SK-N-SH treated with all-trans-retinoic acid at 6 μM for 48 hours (cell line): Measurements from ENCODE around the gene ULK3.

Experiments used
- ATAC-seq: fragments of 200-7000 bp; cut with Tn5 transposase; 3 replicates; pipeline ENCODE4 v1.9.1; 2020; ENCODE audit warnings: mild to moderate bottlenecking, moderate library complexity
- BACH2 ChIP-seq: fragments of 250-450 bp; sonication (Bioruptor Pico); IDR thresholded peaks from 2 replicates; pipeline ENCODE4 v1.9.0; 2021; ENCODE audit warnings: mild to moderate bottlenecking, borderline replicate concordance
- CSDC2 ChIP-seq: fragments of 250-450 bp; sonication (Bioruptor Pico); IDR thresholded peaks from 2 replicates; pipeline ENCODE4 v1.5.0; 2020; ENCODE audit warnings: mild to moderate bottlenecking, moderate library complexity
- ESRRG ChIP-seq: fragments of 250-450 bp; sonication (Bioruptor Pico); IDR thresholded peaks from 2 replicates; pipeline ENCODE4 v1.6.1; 2021; ENCODE audit warnings: mild to moderate bottlenecking
- GLIS3 ChIP-seq: fragments of 250-450 bp; sonication (Bioruptor Pico); IDR thresholded peaks from 2 replicates; pipeline ENCODE4 v1.5.0; 2020; ENCODE audit warnings: mild to moderate bottlenecking, moderate library complexity
- ISL1 ChIP-seq: fragments of 250-450 bp; sonication (Bioruptor Pico); IDR thresholded peaks from 2 replicates; pipeline ENCODE4 v2.1.2; 2022; ENCODE audit warnings: mild to moderate bottlenecking, moderate library complexity
- PPARA ChIP-seq: fragments of 250-450 bp; sonication (Bioruptor Pico); IDR thresholded peaks from 2 replicates; pipeline ENCODE4 v1.5.0; 2020; ENCODE audit warnings: mild to moderate bottlenecking, borderline replicate concordance
- SNAI2 ChIP-seq: fragments of 250-450 bp; sonication (Bioruptor Pico); IDR thresholded peaks from 2 replicates; pipeline ENCODE4 v1.5.0; 2020; ENCODE audit warnings: mild to moderate bottlenecking, moderate library complexity
- TCF4 ChIP-seq: fragments of 250-450 bp; sonication (Bioruptor Pico); IDR thresholded peaks from 2 replicates; pipeline ENCODE4 v1.8.0; 2021; ENCODE audit warnings: mild to moderate bottlenecking, moderate library complexity, borderline replicate concordance
- TOX ChIP-seq: fragments of 250-450 bp; sonication (Bioruptor Pico); IDR thresholded peaks from 2 replicates; pipeline ENCODE4 v1.8.0; 2021; ENCODE audit warnings: mild to moderate bottlenecking, moderate library complexity, borderline replicate concordance
- ZC3H10 ChIP-seq: fragments of 250-450 bp; sonication (Bioruptor Pico); IDR thresholded peaks from 2 replicates; pipeline ENCODE4 v1.5.1; 2021; ENCODE audit warnings: mild to moderate bottlenecking, moderate library complexity
- ZFP3 ChIP-seq: fragments of 250-450 bp; sonication (Bioruptor Pico); IDR thresholded peaks from 2 replicates; pipeline ENCODE4 v1.5.0; 2020; ENCODE audit warnings: mild to moderate bottlenecking, moderate library complexity
- ZFP30 ChIP-seq: fragments of 450-650 bp; formaldehyde crosslinking; IDR thresholded peaks from 2 replicates; pipeline ENCODE4 v1.5.0; 2022; ENCODE audit warnings: mild to moderate bottlenecking, moderate library complexity
- ZNF565 ChIP-seq: fragments of 450-650 bp; formaldehyde crosslinking; conservative IDR thresholded peaks from 2 replicates; pipeline ENCODE4 v1.5.0; 2020; ENCODE audit warnings: low read depth, mild to moderate bottlenecking, moderate library complexity
- ZNF70 ChIP-seq: fragments of 450-650 bp; formaldehyde crosslinking; IDR thresholded peaks from 2 replicates; pipeline ENCODE4 v1.5.0; 2020; ENCODE audit warnings: mild to moderate bottlenecking, moderate library complexity
- ZNF8 ChIP-seq: fragments of 450-650 bp; formaldehyde crosslinking; IDR thresholded peaks from 2 replicates; pipeline ENCODE4 v1.5.0; 2020; ENCODE audit warnings: mild to moderate bottlenecking, moderate library complexity
- TF ChIP-seq, protein P1 (sequence below): fragments of 250-450 bp; sonication (Bioruptor Pico); IDR thresholded peaks from 2 replicates; pipeline ENCODE4 v1.8.0; 2021; ENCODE audit warnings: low read depth, mild to moderate bottlenecking, moderate library complexity, borderline replicate concordance
- TF ChIP-seq, protein P2 (sequence below): fragments of 250-450 bp; sonication (Bioruptor Pico); IDR thresholded peaks from 2 replicates; pipeline ENCODE4 v1.8.0; 2020; ENCODE audit warnings: mild to moderate bottlenecking, moderate library complexity, borderline replicate concordance
- TF ChIP-seq, protein P3 (sequence below): fragments of 250-450 bp; sonication (Bioruptor Pico); IDR thresholded peaks from 2 replicates; pipeline ENCODE4 v1.5.1; 2020; ENCODE audit warnings: low read depth, mild to moderate bottlenecking, moderate library complexity
- TF ChIP-seq, protein P4 (sequence below): fragments of 250-450 bp; sonication (Bioruptor Pico); IDR thresholded peaks from 2 replicates; pipeline ENCODE4 v1.5.1; 2021; ENCODE audit warnings: mild to moderate bottlenecking, moderate library complexity
- TF ChIP-seq, protein P5 (sequence below): fragments of 250-450 bp; sonication (Bioruptor Pico); IDR thresholded peaks from 2 replicates; pipeline ENCODE4 v1.5.0; 2020; ENCODE audit warnings: mild to moderate bottlenecking, moderate library complexity

Gene ULK3

DNA sequence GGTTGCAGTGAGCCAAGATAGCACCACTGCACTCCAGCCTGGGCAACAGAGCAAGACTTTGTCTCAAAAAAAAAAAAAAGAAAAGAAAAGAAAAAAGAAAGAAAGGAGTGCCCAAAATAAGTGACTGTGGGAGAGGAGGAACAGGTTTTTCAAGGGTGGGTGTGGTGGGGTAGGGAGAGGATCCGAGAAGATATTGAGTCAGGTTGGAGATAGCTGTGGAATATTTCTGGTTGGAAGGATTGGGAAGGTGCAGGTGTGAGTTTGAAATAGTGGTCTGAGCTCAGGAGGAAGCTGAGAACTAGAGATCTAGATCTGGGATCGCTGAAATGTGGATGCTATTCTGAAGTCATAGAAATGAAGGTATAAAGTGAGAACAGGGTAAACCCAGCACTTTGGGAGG is 22.4 kb upstream of the ULK3 start (continued):
- TF ChIP-seq, protein P1, sequence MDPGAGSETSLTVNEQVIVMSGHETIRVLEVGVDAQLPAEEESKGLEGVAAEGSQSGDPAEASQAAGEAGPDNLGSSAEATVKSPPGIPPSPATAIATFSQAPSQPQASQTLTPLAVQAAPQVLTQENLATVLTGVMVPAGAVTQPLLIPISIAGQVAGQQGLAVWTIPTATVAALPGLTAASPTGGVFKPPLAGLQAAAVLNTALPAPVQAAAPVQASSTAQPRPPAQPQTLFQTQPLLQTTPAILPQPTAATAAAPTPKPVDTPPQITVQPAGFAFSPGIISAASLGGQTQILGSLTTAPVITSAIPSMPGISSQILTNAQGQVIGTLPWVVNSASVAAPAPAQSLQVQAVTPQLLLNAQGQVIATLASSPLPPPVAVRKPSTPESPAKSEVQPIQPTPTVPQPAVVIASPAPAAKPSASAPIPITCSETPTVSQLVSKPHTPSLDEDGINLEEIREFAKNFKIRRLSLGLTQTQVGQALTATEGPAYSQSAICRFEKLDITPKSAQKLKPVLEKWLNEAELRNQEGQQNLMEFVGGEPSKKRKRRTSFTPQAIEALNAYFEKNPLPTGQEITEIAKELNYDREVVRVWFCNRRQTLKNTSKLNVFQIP (CRISPR knock-in tag): no peak
- no peak for TF ChIP-seq ZNF565 (CRISPR knock-in tag)

DNA sequence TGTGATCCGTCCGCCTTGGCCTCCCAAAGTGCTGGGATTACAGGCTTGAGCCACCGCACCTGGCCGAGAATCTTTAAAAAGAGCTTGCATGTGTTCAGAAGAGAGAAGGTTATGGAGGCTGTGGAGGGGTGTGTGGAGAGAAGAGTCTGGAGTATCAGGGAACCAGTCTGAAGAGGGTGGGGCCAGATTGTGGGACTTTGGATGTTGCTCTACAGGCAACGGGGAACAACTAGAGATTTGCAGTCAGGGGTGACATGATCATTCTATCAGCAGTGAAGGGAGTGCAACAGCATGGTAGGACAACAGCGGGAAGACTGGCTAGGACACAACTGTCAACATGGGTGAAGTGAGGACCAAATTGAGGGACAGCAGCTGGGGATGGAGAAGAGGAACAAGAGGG is 21.3 kb upstream of the ULK3 start:
- no peak for ATAC-seq
- TF ChIP-seq BACH2 (CRISPR knock-in tag): no peak
- no peak for TF ChIP-seq SNAI2 (CRISPR knock-in tag)
- TF ChIP-seq ZNF70 (CRISPR knock-in tag): no peak
- TF ChIP-seq ZC3H10 (CRISPR knock-in tag): no peak
- no peak for TF ChIP-seq ZNF565 (CRISPR knock-in tag)
- no peak for TF ChIP-seq CSDC2
- no peak for TF ChIP-seq PPARA
- no peak for TF ChIP-seq ZFP30 (CRISPR knock-in tag)
- TF ChIP-seq TCF4 (CRISPR knock-in tag): no peak
- no peak for TF ChIP-seq ZNF8 (CRISPR knock-in tag)
- TF ChIP-seq, protein P2, sequence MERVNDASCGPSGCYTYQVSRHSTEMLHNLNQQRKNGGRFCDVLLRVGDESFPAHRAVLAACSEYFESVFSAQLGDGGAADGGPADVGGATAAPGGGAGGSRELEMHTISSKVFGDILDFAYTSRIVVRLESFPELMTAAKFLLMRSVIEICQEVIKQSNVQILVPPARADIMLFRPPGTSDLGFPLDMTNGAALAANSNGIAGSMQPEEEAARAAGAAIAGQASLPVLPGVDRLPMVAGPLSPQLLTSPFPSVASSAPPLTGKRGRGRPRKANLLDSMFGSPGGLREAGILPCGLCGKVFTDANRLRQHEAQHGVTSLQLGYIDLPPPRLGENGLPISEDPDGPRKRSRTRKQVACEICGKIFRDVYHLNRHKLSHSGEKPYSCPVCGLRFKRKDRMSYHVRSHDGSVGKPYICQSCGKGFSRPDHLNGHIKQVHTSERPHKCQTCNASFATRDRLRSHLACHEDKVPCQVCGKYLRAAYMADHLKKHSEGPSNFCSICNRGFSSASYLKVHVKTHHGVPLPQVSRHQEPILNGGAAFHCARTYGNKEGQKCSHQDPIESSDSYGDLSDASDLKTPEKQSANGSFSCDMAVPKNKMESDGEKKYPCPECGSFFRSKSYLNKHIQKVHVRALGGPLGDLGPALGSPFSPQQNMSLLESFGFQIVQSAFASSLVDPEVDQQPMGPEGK: no peak
- TF ChIP-seq ESRRG: no peak

DNA sequence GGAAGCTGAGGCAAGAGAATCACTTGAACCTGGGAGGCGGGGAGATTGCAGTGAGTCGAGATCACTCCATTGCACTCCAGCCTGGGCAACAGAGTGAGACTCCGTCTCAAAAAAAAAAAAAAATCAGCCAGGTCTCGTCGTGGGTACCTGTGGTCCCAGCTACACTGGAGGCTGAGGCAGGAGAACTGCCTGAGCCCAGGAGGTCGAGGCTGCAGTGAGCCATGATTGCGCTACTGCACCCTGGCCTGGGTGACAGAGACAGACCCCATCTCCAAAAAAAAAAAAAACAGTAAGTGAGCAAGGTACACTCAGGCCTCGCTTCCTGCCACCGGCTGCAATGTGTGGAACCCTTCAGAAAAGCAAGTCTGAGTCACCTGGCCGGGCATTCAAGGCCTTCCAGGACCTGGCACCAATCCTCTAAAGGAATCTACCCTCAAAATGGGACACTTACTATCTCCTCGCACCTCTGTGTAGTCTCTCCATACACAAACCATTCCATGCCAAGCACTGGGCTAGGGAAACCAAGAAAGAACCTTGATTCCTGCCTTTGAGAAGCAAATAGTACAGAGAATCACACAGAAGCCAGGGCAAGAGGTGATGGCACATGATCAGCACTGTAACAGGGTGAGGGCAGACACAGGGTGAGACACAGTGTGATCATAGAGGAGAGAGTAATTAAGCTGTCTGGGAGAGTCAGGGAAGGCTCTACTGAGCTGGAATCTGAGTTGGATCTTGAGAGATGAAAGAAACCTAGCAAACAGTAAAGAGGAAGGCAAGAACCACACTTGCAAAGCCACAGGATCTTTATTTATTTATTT is 20.5 kb upstream of the ULK3 start:
- ATAC-seq: peak; percentile 49
- TF ChIP-seq, protein P3, sequence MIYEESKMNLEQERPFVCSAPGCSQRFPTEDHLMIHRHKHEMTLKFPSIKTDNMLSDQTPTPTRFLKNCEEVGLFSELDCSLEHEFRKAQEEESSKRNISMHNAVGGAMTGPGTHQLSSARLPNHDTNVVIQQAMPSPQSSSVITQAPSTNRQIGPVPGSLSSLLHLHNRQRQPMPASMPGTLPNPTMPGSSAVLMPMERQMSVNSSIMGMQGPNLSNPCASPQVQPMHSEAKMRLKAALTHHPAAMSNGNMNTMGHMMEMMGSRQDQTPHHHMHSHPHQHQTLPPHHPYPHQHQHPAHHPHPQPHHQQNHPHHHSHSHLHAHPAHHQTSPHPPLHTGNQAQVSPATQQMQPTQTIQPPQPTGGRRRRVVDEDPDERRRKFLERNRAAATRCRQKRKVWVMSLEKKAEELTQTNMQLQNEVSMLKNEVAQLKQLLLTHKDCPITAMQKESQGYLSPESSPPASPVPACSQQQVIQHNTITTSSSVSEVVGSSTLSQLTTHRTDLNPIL (CRISPR knock-in tag): no peak
- TF ChIP-seq ZNF8 (CRISPR knock-in tag) (no peak), TCF4 (CRISPR knock-in tag) (no peak), ZNF70 (CRISPR knock-in tag) (no peak), BACH2 (CRISPR knock-in tag) (no peak), ZC3H10 (CRISPR knock-in tag) (no peak), ISL1 (no peak), GLIS3 (CRISPR knock-in tag) (no peak), TOX (CRISPR knock-in tag) (no peak), ZFP3 (CRISPR knock-in tag) (no peak)
- TF ChIP-seq, protein P4, sequence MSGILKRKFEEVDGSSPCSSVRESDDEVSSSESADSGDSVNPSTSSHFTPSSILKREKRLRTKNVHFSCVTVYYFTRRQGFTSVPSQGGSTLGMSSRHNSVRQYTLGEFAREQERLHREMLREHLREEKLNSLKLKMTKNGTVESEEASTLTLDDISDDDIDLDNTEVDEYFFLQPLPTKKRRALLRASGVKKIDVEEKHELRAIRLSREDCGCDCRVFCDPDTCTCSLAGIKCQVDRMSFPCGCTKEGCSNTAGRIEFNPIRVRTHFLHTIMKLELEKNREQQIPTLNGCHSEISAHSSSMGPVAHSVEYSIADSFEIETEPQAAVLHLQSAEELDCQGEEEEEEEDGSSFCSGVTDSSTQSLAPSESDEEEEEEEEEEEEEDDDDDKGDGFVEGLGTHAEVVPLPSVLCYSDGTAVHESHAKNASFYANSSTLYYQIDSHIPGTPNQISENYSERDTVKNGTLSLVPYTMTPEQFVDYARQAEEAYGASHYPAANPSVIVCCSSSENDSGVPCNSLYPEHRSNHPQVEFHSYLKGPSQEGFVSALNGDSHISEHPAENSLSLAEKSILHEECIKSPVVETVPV: no peak
- TF ChIP-seq, protein P5, sequence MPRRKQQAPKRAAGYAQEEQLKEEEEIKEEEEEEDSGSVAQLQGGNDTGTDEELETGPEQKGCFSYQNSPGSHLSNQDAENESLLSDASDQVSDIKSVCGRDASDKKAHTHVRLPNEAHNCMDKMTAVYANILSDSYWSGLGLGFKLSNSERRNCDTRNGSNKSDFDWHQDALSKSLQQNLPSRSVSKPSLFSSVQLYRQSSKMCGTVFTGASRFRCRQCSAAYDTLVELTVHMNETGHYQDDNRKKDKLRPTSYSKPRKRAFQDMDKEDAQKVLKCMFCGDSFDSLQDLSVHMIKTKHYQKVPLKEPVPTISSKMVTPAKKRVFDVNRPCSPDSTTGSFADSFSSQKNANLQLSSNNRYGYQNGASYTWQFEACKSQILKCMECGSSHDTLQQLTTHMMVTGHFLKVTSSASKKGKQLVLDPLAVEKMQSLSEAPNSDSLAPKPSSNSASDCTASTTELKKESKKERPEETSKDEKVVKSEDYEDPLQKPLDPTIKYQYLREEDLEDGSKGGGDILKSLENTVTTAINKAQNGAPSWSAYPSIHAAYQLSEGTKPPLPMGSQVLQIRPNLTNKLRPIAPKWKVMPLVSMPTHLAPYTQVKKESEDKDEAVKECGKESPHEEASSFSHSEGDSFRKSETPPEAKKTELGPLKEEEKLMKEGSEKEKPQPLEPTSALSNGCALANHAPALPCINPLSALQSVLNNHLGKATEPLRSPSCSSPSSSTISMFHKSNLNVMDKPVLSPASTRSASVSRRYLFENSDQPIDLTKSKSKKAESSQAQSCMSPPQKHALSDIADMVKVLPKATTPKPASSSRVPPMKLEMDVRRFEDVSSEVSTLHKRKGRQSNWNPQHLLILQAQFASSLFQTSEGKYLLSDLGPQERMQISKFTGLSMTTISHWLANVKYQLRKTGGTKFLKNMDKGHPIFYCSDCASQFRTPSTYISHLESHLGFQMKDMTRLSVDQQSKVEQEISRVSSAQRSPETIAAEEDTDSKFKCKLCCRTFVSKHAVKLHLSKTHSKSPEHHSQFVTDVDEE (CRISPR knock-in tag): no peak
- TF ChIP-seq, protein P2: no peak
